ENCODE results near the gene ECSIT. TPM values are rescaled to one million over a fixed set of nuclear protein-coding genes. Genes with fewer than 3 reads are reported as not detected.
"Not testable (repeated sequence)": the region's sequence is repeated elsewhere in the genome, so short reads cannot be mapped to it uniquely, and the experiment has no call there.

Gene ECSIT
- total and polyA plus RNA-seq, 2 donors (not counting 1 experiment from before 2014, with no cell fraction given): 45.6 to 63.1 TPM

DNA sequence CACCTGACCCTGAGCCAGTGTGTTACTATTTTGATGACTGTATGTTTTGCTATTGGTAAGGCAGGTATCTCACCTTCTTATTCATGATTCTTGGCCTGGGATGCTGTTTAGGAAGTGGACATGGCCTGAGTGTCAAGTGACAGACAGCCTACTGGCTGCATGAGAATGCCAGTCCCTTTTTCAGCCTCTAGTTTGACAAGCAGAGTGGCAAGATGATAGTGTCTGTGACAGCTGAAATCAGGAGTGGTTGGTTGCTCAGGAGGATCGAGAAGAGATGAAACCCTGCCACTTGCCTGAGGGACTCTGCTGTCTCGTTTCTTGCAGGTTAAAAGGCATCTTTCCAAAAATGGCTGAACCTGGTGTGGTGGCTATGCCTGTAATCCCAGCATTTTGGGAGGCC lies 37.2 kb upstream of the ECSIT start:
- TF ChIP-seq, protein P1, sequence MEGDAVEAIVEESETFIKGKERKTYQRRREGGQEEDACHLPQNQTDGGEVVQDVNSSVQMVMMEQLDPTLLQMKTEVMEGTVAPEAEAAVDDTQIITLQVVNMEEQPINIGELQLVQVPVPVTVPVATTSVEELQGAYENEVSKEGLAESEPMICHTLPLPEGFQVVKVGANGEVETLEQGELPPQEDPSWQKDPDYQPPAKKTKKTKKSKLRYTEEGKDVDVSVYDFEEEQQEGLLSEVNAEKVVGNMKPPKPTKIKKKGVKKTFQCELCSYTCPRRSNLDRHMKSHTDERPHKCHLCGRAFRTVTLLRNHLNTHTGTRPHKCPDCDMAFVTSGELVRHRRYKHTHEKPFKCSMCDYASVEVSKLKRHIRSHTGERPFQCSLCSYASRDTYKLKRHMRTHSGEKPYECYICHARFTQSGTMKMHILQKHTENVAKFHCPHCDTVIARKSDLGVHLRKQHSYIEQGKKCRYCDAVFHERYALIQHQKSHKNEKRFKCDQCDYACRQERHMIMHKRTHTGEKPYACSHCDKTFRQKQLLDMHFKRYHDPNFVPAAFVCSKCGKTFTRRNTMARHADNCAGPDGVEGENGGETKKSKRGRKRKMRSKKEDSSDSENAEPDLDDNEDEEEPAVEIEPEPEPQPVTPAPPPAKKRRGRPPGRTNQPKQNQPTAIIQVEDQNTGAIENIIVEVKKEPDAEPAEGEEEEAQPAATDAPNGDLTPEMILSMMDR (IDR thresholded peaks at IDR 0.05): no peak
- no peak for TF ChIP-seq EZH2 (IDR thresholded peaks at IDR 0.05; ENCODE audit: borderline replicate concordance, insufficient read depth, low read depth, low read length, poor library complexity, severe bottlenecking)
- peak overlapping the region; percentile 98 for H3K27ac Mint-ChIP-seq
- Histone ChIP-seq H3K9me3 (ENCODE audit: control extremely low read depth in 1 of 3, control insufficient read depth in 2 of 3, insufficient read depth in 1 of 3, low read length in 2 of 3) (no peaks in the 10 kb centered on the region), H2AFZ (ENCODE audit: insufficient read depth, low read depth, low read length, poor library complexity, severe bottlenecking) (no peak overlapping the region), H3K4me1 (ENCODE audit: control insufficient read depth in 2 of 2, insufficient read depth in 2 of 2, low read length in 2 of 2) (peaks cover 49 to 72% of the 10 kb centered on the region in 2 donors), H3K9ac (ENCODE audit: low read length) (no peak overlapping the region), H3K4me2 (replicated peaks; ENCODE audit: low read depth, low read length, poor library complexity, severe bottlenecking) (no peak overlapping the region), H3K4me3 (ENCODE audit: control extremely low read depth in 1 of 5, extremely low read depth in 1 of 5, insufficient read depth in 1 of 5, low read depth in 2 of 5, low read length in 4 of 5) (no peak overlapping the region), H3K36me3 (replicated peaks in 1 of 2; ENCODE audit: control extremely low read depth in 1 of 2, control insufficient read depth in 1 of 2, extremely low read depth in 1 of 2, insufficient read depth in 2 of 2, low read length in 1 of 2) (no peaks in the 10 kb centered on the region), H3K27me3 (replicated peaks in 1 of 4; ENCODE audit: control extremely low read depth in 1 of 4, control insufficient read depth in 3 of 4, insufficient read depth in 4 of 4, low read length in 3 of 4) (no peaks in the 10 kb centered on the region), H4K20me1 (ENCODE audit: control insufficient read depth, insufficient read depth, low read length, poor library complexity, severe bottlenecking) (no peaks in the 10 kb centered on the region), H3K79me2 (ENCODE audit: control insufficient read depth, insufficient read depth, low read length) (no peaks in the 10 kb centered on the region), H3K27ac (ENCODE audit: low read length in 2 of 2) (no peak overlapping the region)
- intact Hi-C loops (cut with micrococcal nuclease): no loop called here
- H3K27me3 Mint-ChIP-seq: no peaks in the 10 kb centered on the region
- CTCF ChIA-PET: interaction anchor here (0.7 to 1.4 kb wide), 3 partner anchors 20 to 70 kb away, joined by 5 to 6 read pairs (median 5); no protein-coding TSS in a partner anchor
- H3K4me3 Mint-ChIP-seq: peak overlapping the region; percentile 86
- 78% methylated on average over 2 of the region's 2 CpGs for WGBS (ENCODE audit: insufficient coverage)
- DNase-seq: no peak
- H3K4me1 Mint-ChIP-seq: peaks cover 62% of the 10 kb centered on the region
- POLR2A ChIA-PET: interaction anchor here (0.6 to 0.7 kb wide), 2 partner anchors 28 to 234 kb away, joined by 3 to 5 read pairs; no protein-coding TSS in a partner anchor
- H3K9me3 Mint-ChIP-seq (ENCODE audit: insufficient read depth): no peaks in the 10 kb centered on the region
- ATAC-seq (ENCODE audit: low read depth): no peak

DNA sequence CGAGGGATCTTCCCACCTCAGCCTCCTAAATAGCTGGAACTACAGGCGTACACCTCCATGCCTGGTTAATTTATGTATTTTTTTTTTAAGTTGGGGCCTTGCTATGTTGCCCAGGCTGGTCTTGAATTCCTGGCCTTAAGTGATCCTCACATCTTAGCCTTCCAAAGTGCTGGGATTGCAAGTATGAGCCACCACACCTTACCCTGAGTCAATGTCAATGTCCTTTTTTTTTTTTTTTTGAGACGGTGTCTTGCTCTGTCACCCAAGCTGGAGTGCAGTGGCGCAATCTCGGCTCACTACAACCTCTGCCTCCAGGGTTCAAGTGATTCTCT lies 36.7 kb upstream of the ECSIT start:
- H3K9ac ChIP-seq (ENCODE audit: low read length); H4K20me1 ChIP-seq (ENCODE audit: control insufficient read depth, insufficient read depth, low read length, poor library complexity, severe bottlenecking); H3K4me3 ChIP-seq (ENCODE audit: control extremely low read depth in 1 of 5, extremely low read depth in 1 of 5, insufficient read depth in 1 of 5, low read depth in 2 of 5, low read length in 4 of 5); H3K27me3 Mint-ChIP-seq; intact Hi-C loops (cut with micrococcal nuclease); H3K4me3 Mint-ChIP-seq; DNase-seq; ATAC-seq (ENCODE audit: low read depth); H3K9me3 ChIP-seq (ENCODE audit: control extremely low read depth in 1 of 3, control insufficient read depth in 2 of 3, insufficient read depth in 1 of 3, low read length in 2 of 3); H3K36me3 ChIP-seq (replicated peaks in 1 of 2; ENCODE audit: control extremely low read depth in 1 of 2, control insufficient read depth in 1 of 2, extremely low read depth in 1 of 2, insufficient read depth in 2 of 2, low read length in 1 of 2); H2AFZ ChIP-seq (ENCODE audit: insufficient read depth, low read depth, low read length, poor library complexity, severe bottlenecking); H3K79me2 ChIP-seq (ENCODE audit: control insufficient read depth, insufficient read depth, low read length); H3K9me3 Mint-ChIP-seq (ENCODE audit: insufficient read depth); H3K27me3 ChIP-seq (replicated peaks in 1 of 4; ENCODE audit: control extremely low read depth in 1 of 4, control insufficient read depth in 3 of 4, insufficient read depth in 4 of 4, low read length in 3 of 4): not testable (repeated sequence)
- peak overlapping the region in 1 of 2 donors; percentile 67 for H3K27ac ChIP-seq (ENCODE audit: low read length in 2 of 2)
- CTCF ChIA-PET: interaction anchor here (1.2 to 1.4 kb wide), 2 partner anchors 20 to 25 kb away, joined by 5 read pairs; no protein-coding TSS in a partner anchor
- Mint-ChIP-seq H3K4me1 (peaks cover 65% of the 10 kb centered on the region), H3K27ac (peak overlapping the region; percentile 74)
- peaks cover 53 to 77% of the 10 kb centered on the region in 2 donors for H3K4me1 ChIP-seq (ENCODE audit: control insufficient read depth in 2 of 2, insufficient read depth in 2 of 2, low read length in 2 of 2)
- no CpG with 5 or more reads among the region's 5 CpGs for WGBS (ENCODE audit: insufficient coverage)
- POLR2A ChIA-PET: interaction anchor here (0.6 to 0.7 kb wide), 2 partner anchors 12 to 234 kb away, joined by 3 to 4 read pairs; no protein-coding TSS in a partner anchor
- peak overlapping the region; percentile 19 for H3K4me2 ChIP-seq (replicated peaks; ENCODE audit: low read depth, low read length, poor library complexity, severe bottlenecking)

DNA sequence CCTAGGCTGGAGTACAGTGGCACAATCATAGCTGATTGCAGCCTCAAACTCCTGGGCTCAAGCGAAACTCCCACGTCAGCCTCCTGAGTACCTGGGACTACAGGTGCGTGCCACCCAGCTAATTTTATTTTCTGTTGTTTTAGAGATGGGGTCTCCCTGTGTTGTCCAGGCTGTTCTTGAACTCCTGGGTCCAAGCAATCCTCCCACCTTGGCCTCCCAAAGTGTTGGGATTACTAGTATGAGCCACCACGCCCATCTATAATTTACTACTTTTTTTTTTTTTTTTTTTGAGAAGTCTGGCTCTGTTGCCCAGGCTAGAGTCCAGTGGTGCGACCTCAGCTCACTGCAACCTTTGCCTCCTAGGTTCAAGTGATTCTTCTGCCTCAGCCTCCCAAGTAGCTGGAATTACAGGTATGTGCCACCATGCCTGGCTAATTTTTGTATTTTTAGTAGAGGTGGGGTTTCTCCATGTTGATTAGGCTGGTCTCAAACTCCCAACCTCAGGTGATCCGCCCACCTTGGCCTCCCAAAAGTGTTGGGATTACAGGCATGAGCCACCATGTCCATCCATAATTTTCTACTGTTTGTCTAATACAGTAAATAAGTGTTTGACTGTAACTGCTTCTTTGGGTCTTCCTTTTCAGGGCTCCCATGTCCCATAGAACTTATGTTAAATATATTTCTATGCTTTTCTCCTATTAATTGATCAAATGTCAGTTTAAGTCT lies 35.3 kb upstream of the ECSIT start:
- not testable (repeated sequence) for H2AFZ ChIP-seq (ENCODE audit: insufficient read depth, low read depth, low read length, poor library complexity, severe bottlenecking); H3K79me2 ChIP-seq (ENCODE audit: control insufficient read depth, insufficient read depth, low read length); H3K4me3 ChIP-seq (ENCODE audit: control extremely low read depth in 1 of 5, extremely low read depth in 1 of 5, insufficient read depth in 1 of 5, low read depth in 2 of 5, low read length in 4 of 5); ATAC-seq (ENCODE audit: low read depth); H3K27me3 Mint-ChIP-seq; H3K9me3 ChIP-seq (ENCODE audit: control extremely low read depth in 1 of 3, control insufficient read depth in 2 of 3, insufficient read depth in 1 of 3, low read length in 2 of 3); DNase-seq; H3K36me3 ChIP-seq (replicated peaks in 1 of 2; ENCODE audit: control extremely low read depth in 1 of 2, control insufficient read depth in 1 of 2, extremely low read depth in 1 of 2, insufficient read depth in 2 of 2, low read length in 1 of 2); H3K9me3 Mint-ChIP-seq (ENCODE audit: insufficient read depth); H3K27me3 ChIP-seq (replicated peaks in 1 of 4; ENCODE audit: control extremely low read depth in 1 of 4, control insufficient read depth in 3 of 4, insufficient read depth in 4 of 4, low read length in 3 of 4); H4K20me1 ChIP-seq (ENCODE audit: control insufficient read depth, insufficient read depth, low read length, poor library complexity, severe bottlenecking); H3K9ac ChIP-seq (ENCODE audit: low read length)
- Mint-ChIP-seq H3K4me3 (peak overlapping the region; percentile 73), H3K27ac (peak overlapping the region; percentile 88), H3K4me1 (peaks cover 62% of the 10 kb centered on the region)
- CTCF ChIA-PET: interaction anchor here (0.7 to 10.7 kb wide), 4 partner anchors 11 to 1404 kb away, joined by 3 to 289 read pairs (median 3); no protein-coding TSS in a partner anchor
- Histone ChIP-seq H3K4me1 (ENCODE audit: control insufficient read depth in 2 of 2, insufficient read depth in 2 of 2, low read length in 2 of 2) (peaks cover 53 to 81% of the 10 kb centered on the region in 2 donors), H3K4me2 (replicated peaks; ENCODE audit: low read depth, low read length, poor library complexity, severe bottlenecking) (peak overlapping the region; percentile 48), H3K27ac (ENCODE audit: low read length in 2 of 2) (peak overlapping the region; percentile 16 to 67)
- WGBS (ENCODE audit: insufficient coverage): no CpG with 5 or more reads among the region's 6 CpGs
- intact Hi-C loops (cut with micrococcal nuclease): loop anchor here (5.0 kb wide), 1 partner anchor 248 kb away; the partner anchor contains the start of gene ZNF440
- POLR2A ChIA-PET: interaction anchor here (0.7 kb wide), 1 partner anchor 21 kb away, joined by 4 read pairs; no protein-coding TSS in a partner anchor

Data from B cell (primary cell).